ENCODE data around the gene HGF.

Gene HGF

GRCh38 chr7:81714306-81714705, 55.5 kb downstream of the HGF start:
- no peak for DNase-seq

GRCh38 chr7:81710751-81711150, 59.1 kb downstream of the HGF start:
- DNase-seq: no peak

- DNase-seq: no peak
Observed at GRCh38 chr7:81709836-81710235, 60.0 kb downstream of the HGF start.

- DNase-seq: no peak
Observed at GRCh38 chr7:81707966-81708365, 61.9 kb downstream of the HGF start.

DNA sequence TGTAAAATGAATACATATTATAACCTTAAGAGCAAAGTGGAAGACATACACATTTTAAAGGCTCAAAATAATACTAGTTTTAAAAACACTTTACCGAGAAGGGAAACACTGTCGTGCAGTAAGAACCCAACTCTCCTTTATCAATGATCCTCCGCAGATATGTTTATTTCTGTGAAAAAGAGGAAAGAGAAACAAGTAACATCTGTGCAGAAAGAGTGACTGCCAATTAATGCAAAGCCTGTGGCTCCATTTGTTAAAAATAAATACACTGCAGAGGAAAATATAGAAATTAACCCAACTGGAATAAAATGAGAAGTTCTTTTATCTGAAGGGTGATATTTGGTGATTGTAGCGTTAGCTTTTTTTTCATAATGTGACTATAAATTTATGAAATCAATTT, 62.7 kb downstream of the HGF start:
- no peak for DNase-seq

DNA sequence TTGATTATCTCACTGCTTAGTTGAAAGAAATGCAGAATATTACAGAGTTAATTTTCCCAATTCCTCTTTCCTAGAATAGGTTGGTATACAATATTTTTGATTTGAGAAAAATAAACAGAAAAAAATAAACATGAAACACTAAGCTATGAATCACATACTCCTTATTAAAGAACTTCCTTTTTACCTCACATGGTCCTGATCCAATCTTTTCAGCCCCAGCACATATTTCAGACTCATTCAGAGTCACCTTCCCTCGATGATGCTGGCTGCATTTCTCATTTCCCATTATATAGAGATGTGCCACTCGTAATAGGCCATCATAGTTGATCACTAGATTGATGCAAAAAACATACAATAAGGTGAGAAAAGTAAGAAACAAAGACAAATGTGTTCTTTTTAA, 64.6 kb downstream of the HGF start:
- DNase-seq: no peak

GRCh38 chr7:81704595-81704994, 65.3 kb downstream of the HGF start:
- DNase-seq: no peak

DNA sequence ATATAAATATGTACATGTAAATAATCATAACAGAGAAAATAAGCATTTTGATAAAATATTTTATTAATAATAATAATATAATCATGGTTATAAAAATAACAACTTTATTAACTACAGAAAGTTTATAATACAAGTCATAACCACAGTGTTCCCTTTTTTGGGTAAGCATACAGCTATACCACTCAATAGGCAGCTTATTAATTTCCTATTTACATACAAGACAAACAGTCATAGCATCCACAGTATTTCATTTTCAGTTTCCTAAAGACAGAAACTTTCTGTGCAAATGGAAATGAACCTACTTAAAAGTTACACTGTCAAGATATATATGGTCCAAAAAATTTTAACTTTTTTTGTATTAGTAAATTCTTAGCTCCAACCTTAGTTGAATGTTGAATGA, 70.9 kb downstream of the HGF start:
- no peak for DNase-seq

DNA sequence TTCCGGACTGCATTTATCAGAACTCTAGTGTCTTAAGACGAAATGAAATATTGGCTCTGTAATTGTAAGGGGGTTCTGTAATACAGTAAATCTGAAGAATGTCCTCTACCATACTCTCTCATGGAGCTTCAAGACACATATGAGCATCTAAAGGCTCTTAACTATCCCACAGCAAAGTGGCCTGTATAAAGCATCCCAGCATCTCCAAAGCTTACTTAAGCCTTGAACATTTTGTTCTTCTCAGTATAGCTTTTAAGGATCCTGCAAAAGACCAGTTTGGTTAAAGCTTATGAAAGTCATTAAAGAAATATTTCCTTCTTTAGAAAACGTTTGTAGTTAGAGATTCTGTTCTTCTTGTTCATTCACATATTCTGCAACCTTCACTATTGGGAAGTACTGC, 75.1 kb downstream of the HGF start:
- DNase-seq: no peak

GRCh38 chr7:81693894-81694293, 76.0 kb downstream of the HGF start:
- DNase-seq: no peak

GRCh38 chr7:81693080-81693479, 76.8 kb downstream of the HGF start:
- no peak for DNase-seq

DNA sequence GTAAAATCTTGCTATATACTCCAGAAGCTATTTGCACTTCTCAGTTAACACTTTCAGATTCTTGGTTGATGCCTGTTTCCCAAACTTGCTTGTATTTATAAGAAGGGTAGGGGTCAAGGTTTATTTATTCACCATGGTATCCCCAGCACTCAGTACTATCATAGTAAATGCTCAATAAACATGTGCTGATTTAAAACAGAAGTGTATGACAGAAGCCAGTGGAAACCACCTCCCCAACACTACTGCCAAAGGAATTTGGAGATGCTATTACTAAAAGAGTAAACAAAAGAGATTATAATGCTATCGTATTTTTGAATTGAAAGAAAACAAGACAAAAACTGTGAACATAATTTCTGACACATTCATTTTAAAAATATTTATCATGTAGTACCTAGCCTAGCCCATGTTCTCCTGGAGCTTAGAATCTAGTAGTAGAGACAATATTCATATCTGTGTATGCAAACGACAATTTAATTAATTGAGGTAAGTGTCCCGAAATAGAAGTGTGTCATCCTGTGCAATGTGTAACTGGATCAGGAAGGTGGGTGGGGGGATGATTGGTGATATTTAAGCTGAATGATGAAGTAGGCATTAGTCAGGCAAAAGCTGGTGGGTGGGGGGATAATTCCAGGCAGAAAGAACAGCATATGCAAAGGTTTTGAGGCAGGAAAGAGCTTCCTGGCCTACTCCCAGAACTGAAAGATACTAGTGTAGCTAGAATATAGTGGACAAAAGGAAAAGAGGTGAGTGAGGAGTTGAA, 77.5 kb downstream of the HGF start:
- no peak for DNase-seq

DNA sequence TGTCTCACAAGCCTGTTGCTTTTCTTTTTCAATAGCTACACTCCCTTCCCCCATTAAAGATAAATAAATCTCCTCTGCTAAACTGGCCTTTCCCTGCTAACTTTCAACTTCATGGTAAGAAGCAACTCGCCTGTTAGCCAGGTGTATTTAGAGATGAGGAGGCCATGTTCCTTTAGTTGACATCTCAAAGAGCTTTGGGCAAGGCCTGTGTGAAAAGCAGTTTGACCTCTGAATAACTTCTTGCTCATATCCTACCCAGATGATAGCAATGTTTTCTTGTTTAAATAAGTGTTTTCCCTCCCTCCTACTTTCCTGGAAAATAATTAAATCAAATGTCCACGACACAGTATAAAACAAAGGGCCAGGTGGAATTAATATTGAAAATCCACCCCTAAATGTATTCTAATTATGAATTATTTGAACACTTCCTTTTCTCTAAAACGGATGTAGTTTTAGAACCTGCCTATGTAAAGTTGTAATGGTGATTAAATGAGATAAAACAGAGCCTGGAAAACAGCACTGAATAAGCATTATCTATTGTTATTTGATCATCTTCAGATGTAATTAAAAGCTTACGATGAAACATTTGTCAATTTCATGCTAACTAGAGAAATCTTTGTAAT, 78.5 kb downstream of the HGF start:
- no peak for DNase-seq

- no peak for DNase-seq
Observed at GRCh38 chr7:81690688-81691087, 79.2 kb downstream of the HGF start.

- no peak for DNase-seq
Observed at GRCh38 chr7:81690251-81690650, 79.6 kb downstream of the HGF start.

GRCh38 chr7:81688622-81689411, 81.0 kb downstream of the HGF start:
- DNase-seq: no peak

DNA sequence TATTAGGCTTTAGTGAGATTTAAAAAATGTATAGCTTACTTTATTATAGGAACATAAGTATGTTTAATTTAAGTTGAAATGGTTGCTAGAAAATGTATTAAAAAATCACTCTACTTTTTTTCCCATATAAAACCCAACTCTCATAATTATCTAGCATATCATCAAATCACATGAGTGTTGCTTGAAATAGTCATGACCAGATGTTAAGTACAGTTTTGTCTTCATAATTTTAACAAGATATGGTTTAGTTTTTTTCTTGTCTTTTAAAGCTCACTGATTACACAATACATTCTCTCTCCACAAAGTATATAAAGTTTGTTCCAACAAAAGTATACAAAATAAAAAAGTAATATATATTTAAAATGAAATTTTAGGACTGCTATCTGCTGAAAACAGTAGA, 82.8 kb downstream of the HGF start:
- no peak for DNase-seq

- DNase-seq: no peak
Observed at GRCh38 chr7:81685270-81685868, 84.5 kb downstream of the HGF start.

DNA sequence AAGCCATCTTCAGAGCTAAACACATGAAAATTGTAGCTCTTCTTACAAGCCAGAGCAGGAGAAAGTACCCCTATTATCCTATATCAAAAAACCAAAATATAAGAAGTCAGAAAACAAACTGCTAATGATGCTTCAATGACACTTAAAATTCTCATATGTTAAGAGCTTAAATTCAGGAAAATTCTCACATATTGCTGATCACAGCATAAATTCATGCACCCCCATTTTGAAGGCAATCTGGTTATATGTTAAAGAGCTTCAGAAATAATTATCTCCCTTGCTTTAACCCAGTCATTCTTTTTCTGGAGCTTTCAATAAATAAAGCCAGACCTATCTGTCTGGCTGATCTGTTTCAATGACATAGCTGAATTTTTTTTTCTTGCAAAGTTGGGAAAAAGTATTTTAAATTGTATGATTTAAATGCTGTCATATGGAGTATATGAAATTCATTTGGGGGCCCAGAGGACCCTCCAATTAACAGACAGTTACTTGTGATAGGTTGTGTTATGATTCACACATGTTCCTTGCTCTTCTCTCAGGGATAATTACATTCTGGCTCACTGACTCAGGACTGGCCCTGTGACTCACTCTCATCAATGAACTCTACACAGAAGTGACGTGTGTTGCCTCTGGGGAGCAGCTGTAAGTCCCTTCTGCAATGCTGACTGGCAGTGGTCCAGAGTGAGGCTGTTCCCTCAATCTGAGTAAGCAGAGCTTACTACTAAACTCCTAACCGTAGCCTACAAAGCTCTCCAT, 85.2 kb downstream of the HGF start:
- peak; percentile 11 for DNase-seq

- DNase-seq: no peak
Observed at GRCh38 chr7:81684033-81684432, 85.8 kb downstream of the HGF start.

DNA sequence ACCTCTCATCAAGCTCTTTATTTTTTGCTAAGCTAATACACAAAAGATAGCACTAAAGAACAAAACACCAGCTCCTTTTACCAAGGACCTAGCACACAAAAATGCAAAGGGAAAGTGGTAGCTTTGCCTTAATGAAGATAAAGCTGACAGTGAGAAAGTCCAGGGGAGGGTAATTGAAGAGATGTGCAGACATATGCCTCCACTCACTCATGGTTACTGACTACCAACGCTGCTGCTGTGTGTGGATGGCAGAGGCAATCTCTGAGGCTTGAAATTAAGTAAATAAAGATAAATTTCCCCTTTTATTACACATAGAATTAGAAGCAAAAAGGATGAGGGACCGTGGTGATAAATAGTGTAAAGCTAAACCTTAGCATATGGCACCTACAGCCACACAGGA, 87.0 kb downstream of the HGF start:
- DNase-seq: no peak

DNA sequence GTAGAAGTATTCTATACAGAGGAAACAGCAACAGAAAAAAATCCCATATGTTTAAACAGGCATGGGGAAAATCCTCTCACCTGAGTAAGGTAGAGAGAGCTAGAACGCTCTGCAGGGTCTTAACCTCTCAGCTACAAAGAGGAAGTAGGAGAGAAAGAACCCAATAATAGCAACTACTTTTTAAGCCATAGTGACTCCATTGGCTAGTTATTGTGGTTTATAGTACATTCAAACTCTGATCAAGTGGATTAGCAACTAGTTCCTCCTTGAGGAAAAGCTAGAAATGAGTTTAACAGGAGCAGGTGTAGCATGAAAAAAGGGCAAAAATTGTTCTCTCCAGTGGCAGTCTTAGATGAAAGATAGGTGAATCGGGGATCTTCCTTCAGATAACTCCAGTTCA, 89.7 kb downstream of the HGF start:
- DNase-seq: no peak

- no peak for DNase-seq
Observed at GRCh38 chr7:81676813-81677212, 93.0 kb downstream of the HGF start.

Data from CD4-positive, alpha-beta T cell treated with Interferon gamma for 1 hour (primary cell).